Measurements from ENCODE around the gene HOMEZ.

Gene HOMEZ

GRCh38 chr14:23310546-23310945, 24.6 kb upstream of the HOMEZ start:
- TF ChIP-seq MAX (IDR thresholded peaks at IDR 0.05) (no peak), TEAD4 (IDR thresholded peaks at IDR 0.05) (no peak), EGR1 (IDR thresholded peaks at IDR 0.05) (no peak), REST (IDR thresholded peaks at IDR 0.05; ENCODE audit: low read depth) (no peak), CREB1 (IDR thresholded peaks at IDR 0.05; ENCODE audit: low read depth) (no peak), CEBPB (IDR thresholded peaks at IDR 0.05) (no peak), TAF1 (IDR thresholded peaks at IDR 0.05; ENCODE audit: low read depth) (no peak)

GRCh38 chr14:23308721-23309445, 23.0 kb upstream of the HOMEZ start:
- TF ChIP-seq TEAD4 (IDR thresholded peaks at IDR 0.05) (no peak), TAF1 (IDR thresholded peaks at IDR 0.05; ENCODE audit: low read depth) (no peak), RAD21 (IDR thresholded peaks at IDR 0.05; ENCODE audit: low read depth) (no peak), USF1 (IDR thresholded peaks at IDR 0.05) (no peak), CREB1 (IDR thresholded peaks at IDR 0.05; ENCODE audit: low read depth) (no peak), FOXM1 (IDR thresholded peaks at IDR 0.05; ENCODE audit: borderline replicate concordance, low read depth) (no peak), YY1 (IDR thresholded peaks at IDR 0.05; ENCODE audit: low read depth) (no peak), EP300 (IDR thresholded peaks at IDR 0.05; ENCODE audit: borderline replicate concordance) (no peak), EGR1 (IDR thresholded peaks at IDR 0.05) (no peak), TCF12 (IDR thresholded peaks at IDR 0.05; ENCODE audit: low read depth) (no peak), CEBPB (IDR thresholded peaks at IDR 0.05) (no peak), NFIC (IDR thresholded peaks at IDR 0.05) (no peak), REST (IDR thresholded peaks at IDR 0.05; ENCODE audit: low read depth) (no peak), ZBTB7A (IDR thresholded peaks at IDR 0.05; ENCODE audit: low read depth) (no peak), MAX (IDR thresholded peaks at IDR 0.05) (no peak)

GRCh38 chr14:23307687-23308644, 22.0 kb upstream of the HOMEZ start:
- TF ChIP-seq ZBTB7A (IDR thresholded peaks at IDR 0.05; ENCODE audit: low read depth), result no peak
- TF ChIP-seq USF1 (IDR thresholded peaks at IDR 0.05), result no peak

GRCh38 chr14:23307146-23307530, 21.2 kb upstream of the HOMEZ start:
- no peak for TF ChIP-seq CREB1 (IDR thresholded peaks at IDR 0.05; ENCODE audit: low read depth)
- no peak for TF ChIP-seq ZBTB7A (IDR thresholded peaks at IDR 0.05; ENCODE audit: low read depth)
- TF ChIP-seq EP300 (IDR thresholded peaks at IDR 0.05; ENCODE audit: borderline replicate concordance), result no peak
- TF ChIP-seq TEAD4 (IDR thresholded peaks at IDR 0.05), result no peak
- no peak for TF ChIP-seq FOXM1 (IDR thresholded peaks at IDR 0.05; ENCODE audit: borderline replicate concordance, low read depth)
- no peak for TF ChIP-seq USF1 (IDR thresholded peaks at IDR 0.05)
- TF ChIP-seq TCF12 (IDR thresholded peaks at IDR 0.05; ENCODE audit: low read depth), result no peak
- no peak for TF ChIP-seq EGR1 (IDR thresholded peaks at IDR 0.05)
- TF ChIP-seq NFIC (IDR thresholded peaks at IDR 0.05), result no peak

- TF ChIP-seq MAX (IDR thresholded peaks at IDR 0.05) (no peak), TEAD4 (IDR thresholded peaks at IDR 0.05) (0 out of 2 replicates have a peak, but pooled peaks have one; percentile 6), YY1 (IDR thresholded peaks at IDR 0.05; ENCODE audit: low read depth) (peak; percentile 18; the same call in 1 of the 2 replicates), ZBTB7A (IDR thresholded peaks at IDR 0.05; ENCODE audit: low read depth) (0 out of 2 replicates have a peak, but pooled peaks have one; percentile 19), REST (IDR thresholded peaks at IDR 0.05; ENCODE audit: low read depth) (no peak), FOXM1 (IDR thresholded peaks at IDR 0.05; ENCODE audit: borderline replicate concordance, low read depth) (no peak), RAD21 (IDR thresholded peaks at IDR 0.05; ENCODE audit: low read depth) (no peak), EGR1 (IDR thresholded peaks at IDR 0.05) (no peak), TCF12 (IDR thresholded peaks at IDR 0.05; ENCODE audit: low read depth) (peak; percentile 41; the same call in 1 of the 2 replicates), CEBPB (IDR thresholded peaks at IDR 0.05) (no peak), TAF1 (IDR thresholded peaks at IDR 0.05; ENCODE audit: low read depth) (peak; percentile 83), USF1 (IDR thresholded peaks at IDR 0.05) (no peak), CREB1 (IDR thresholded peaks at IDR 0.05; ENCODE audit: low read depth) (peak; percentile 93), EP300 (IDR thresholded peaks at IDR 0.05; ENCODE audit: borderline replicate concordance) (no peak), NFIC (IDR thresholded peaks at IDR 0.05) (no peak)
Observed at GRCh38 chr14:23306412-23307145, 20.6 kb upstream of the HOMEZ start, which contains the start of gene BCL2L2. Gene BCL2L2 (plus strand): TSS chr14:23306833. CDS start chr14:23307768, 935 bp downstream.
